HG02870 (cell line): ENCODE results near the gene RING1.

ENCODE experiments used
- ATAC-seq: cut with Tn5 transposase; IDR thresholded peaks from one replicate; pipeline ENCODE4 v1.9.1; 2021; ENCODE audit warnings: mild to moderate bottlenecking, moderate library complexity; ENCODE audit not compliant: unreplicated experiment

Gene RING1

DNA sequence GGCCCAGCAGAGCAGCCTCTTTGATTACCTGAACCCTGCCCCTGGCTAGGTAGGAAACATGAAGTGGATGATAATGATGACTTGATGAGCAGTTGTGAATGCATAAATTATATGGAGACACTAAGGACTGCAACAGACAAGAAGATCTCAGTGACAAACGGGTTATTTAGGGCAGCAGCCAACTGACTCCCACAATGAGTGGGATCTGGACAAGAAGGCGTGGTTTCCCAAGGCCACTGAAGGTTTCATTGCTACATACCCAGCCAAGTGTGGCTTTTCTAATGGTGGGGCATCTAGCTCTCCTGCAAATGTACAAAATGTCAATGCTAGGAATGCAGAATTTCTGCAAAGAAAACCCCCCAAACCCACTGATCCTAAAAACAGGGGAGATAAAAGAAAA, 29.4 kb downstream of the RING1 start:
- ATAC-seq = no peak

- no peak for ATAC-seq
Measured at GRCh38 chr6:33241968-33242367, 33.7 kb downstream of the RING1 start.

DNA sequence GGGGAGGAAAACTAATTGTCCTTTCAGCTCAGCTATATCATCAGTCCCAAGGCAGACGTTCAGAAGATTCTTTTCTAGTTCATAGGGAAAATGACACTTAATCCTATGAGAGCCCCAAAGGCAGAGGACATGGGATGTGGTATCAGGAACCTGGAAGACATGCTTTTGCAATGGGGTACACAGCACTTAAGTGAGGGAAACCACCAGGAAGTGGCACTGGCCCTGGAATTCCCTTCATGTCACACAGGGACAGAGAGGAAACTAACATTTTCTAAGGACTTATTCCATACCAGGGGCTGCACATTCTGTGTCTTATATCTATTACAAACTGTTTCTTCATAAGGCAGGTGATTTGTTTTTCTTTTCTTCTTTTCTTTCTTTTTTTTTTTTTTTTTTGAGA, 35.2 kb downstream of the RING1 start:
- no peak for ATAC-seq

GRCh38 chr6:33247977-33248642, 39.8 kb downstream of the RING1 start:
- no peak for ATAC-seq

DNA sequence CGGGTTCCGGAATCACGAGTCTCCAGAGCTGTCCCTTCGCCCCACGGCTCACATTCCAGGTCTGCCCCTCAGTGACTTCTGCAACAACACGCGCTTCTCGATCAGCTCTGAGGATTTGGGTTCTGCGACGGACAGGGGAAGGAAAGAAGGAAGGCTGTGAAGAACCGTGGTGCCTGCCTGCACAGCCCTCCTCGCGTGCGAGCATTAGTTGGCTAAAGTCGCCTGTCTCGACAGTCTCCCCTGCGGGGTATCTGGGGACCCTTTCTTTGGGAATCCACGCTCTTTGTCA, 40.3 kb downstream of the RING1 start:
- ATAC-seq = no peak

DNA sequence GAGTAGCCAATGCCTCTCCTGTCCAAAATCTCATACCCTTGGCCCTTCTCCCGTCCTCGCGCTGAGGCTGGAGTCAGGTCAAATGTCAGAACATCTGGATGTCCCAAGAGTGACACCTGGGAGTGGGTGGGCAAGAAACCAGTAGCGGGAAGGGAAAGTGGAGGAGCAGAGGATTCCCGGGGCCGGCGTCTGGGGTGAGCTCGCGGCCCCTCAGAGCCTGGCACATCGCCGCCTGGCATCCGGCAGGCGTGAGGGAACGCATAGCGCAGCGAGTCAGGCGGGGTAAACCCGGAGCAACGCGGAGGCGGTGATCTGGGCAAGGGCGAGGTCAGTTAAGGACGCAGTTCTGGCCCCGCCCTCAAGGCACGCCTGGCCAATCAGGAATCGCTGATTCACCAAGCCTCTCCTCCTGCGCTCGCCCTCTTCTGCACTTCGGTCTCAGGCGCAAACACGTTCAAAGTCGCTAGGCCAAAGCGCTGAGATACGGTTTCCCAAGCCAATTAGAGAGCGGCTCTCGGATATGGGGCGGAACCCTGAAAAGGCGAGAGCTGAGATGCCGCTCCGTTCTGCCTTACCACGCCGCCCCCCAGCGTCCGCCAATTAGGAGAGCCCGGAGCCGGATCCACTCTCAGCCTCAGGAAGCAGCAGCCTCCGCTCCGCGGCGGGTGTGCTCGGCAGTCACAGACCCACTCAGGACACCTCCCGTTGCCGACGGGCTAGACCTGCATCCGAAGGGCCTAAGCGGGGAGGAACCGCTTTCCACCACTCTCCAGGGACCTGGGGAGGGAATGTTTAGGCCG, 40.8 kb downstream of the RING1 start:
- ATAC-seq = peak; percentile 91

- no peak for ATAC-seq
Measured at GRCh38 chr6:33249732-33250630, 41.7 kb downstream of the RING1 start.

DNA sequence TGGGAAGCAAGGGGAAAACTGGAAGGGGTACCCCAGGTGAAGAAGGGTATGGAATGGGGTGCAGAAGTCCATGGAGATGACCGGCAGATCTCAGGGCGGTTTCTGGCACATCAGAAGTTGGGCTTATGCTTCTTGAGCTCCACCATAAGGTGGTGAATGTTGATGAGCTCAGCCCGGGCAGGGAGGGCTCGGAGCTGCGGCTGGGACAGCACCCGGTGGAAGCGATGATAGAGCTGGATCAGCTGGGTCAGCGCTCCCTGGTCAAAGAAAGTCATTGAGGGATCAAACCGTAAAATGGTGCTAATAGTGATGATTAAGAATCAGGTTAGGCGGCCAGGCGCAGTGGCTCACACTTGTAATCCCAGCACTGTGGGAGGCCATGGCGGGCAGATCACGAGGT, 42.4 kb downstream of the RING1 start:
- no peak for ATAC-seq

DNA sequence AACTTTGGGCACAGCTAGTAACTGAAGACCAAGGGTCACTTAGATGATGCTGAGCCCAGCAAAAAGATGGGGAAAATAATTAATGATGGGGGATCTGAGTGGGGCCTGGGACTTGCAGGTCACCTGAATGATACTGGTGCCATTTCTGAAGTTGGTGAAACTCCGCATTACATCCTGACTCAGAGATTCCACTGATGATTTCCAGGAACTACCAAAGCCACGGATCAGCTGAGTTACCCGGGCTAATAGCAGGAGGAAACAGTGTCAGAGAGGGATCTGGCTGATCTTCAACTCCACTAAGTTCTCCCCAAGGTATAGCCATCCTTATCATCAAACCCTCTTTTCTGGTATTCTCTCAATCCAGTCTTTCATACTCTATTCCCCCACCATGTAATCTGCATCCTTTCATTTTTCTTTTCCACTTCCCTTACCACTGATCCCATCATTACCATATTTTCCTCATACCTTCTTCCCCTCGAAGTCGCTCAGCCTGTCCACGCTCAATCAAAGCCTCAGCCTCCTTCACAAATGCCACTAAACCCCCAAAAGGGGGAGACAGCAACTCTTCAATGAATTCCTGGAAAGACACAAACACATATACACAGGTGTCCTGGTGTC, 43.2 kb downstream of the RING1 start:
- ATAC-seq = no peak

- no peak for ATAC-seq
Measured at GRCh38 chr6:33252759-33253158, 44.5 kb downstream of the RING1 start.

GRCh38 chr6:33254591-33254990, 46.3 kb downstream of the RING1 start:
- no peak for ATAC-seq

GRCh38 chr6:33259032-33259431, 50.7 kb downstream of the RING1 start:
- ATAC-seq = no peak
